PC-3 (cell line): Measurements from ENCODE around the gene SPTLC3. TPM values are rescaled to one million over a fixed set of nuclear protein-coding genes. Genes with fewer than 3 reads are reported as not detected.

Experiments used
- ATAC-seq: fragments of 200-7000 bp; cut with Tn5 transposase; 2 replicates; pipeline ENCODE4 v1.9.1; 2020; ENCODE audit warnings: mild to moderate bottlenecking, moderate library complexity
- BruUV-seq: library from RNA; stranded (reverse); fragments of 400-500 nt; replicated peaks from 2 replicates; lab custom pipeline; 2021; lab: Mats Ljungman, UMichigan
- CTCF ChIA-PET: fragments of 300-600 bp; sonication (Branson Sonifier 250); formaldehyde crosslinking; loops from one replicate; lab custom pipeline; 2022; ENCODE audit warnings: antibody characterized with exemption; lab: Charles Lee
- POLR2A ChIA-PET: fragments of 300-600 bp; sonication (Branson Sonifier 250); formaldehyde crosslinking; loops from one replicate; lab custom pipeline; 2022; ENCODE audit warnings: antibody characterized with exemption; ENCODE audit not compliant: unreplicated experiment; lab: Charles Lee
- DNase-seq: peaks from one replicate; pipeline ENCODE4 v3.0.0-alpha.2; 2015
- H2AFZ ChIP-seq: fragments of 300-600 bp; sonication (generic); 2 replicates; pipeline ENCODE4 v1.6.0; 2016; ENCODE audit warnings: antibody characterized with exemption, low read length
- H3F3A ChIP-seq: fragments of 300-600 bp; sonication (generic); one replicate; pipeline ENCODE4 v1.6.0; 2017; ENCODE audit warnings: antibody characterized with exemption, low read length, control low read depth, mild to moderate bottlenecking; ENCODE audit not compliant: unreplicated experiment
- H3K27ac ChIP-seq: fragments of 300-600 bp; sonication (generic); 2 replicates; pipeline ENCODE4 v1.5.1; 2016; ENCODE audit warnings: mild to moderate bottlenecking, low read length
- H3K27me3 ChIP-seq: fragments of 300-600 bp; sonication (generic); 2 replicates; pipeline ENCODE4 v1.6.1; 2016; ENCODE audit warnings: low read length, mixed read lengths
- H3K36me3 ChIP-seq: fragments of 300-600 bp; sonication (generic); 2 replicates; pipeline ENCODE4 v1.6.1; 2016; ENCODE audit warnings: low read depth, mixed run types, low read length, mixed read lengths
- H3K4me1 ChIP-seq: fragments of 300-600 bp; sonication (generic); 2 replicates; pipeline ENCODE4 v1.5.1; 2016; ENCODE audit warnings: low read length; ENCODE audit not compliant: insufficient read depth
- H3K4me2 ChIP-seq: fragments of 300-600 bp; sonication (generic); 2 replicates; pipeline ENCODE4 v1.6.0; 2016; ENCODE audit warnings: low read length
- H3K4me3 ChIP-seq: fragments of 300-600 bp; sonication (generic); 2 replicates; pipeline ENCODE4 v1.5.1; 2016; ENCODE audit warnings: mild to moderate bottlenecking, low read length, mixed read lengths
- H3K79me2 ChIP-seq: fragments of 300-600 bp; sonication (generic); 2 replicates; pipeline ENCODE4 v1.6.1; 2017; ENCODE audit warnings: low read length, mixed read lengths
- H3K9ac ChIP-seq: fragments of 300-600 bp; sonication (generic); 2 replicates; pipeline ENCODE4 v1.6.0; 2016; ENCODE audit warnings: mild to moderate bottlenecking, low read length
- H3K9me2 ChIP-seq: fragments of 300-600 bp; sonication (generic); replicated peaks from 2 replicates; pipeline ENCODE4 v1.6.1; 2016; ENCODE audit warnings: mixed run types, low read length, mixed read lengths
- H3K9me3 ChIP-seq: fragments of 300-600 bp; sonication (generic); 2 replicates; pipeline ENCODE4 v1.6.1; 2016; ENCODE audit warnings: low read length, mixed read lengths
- H4K20me1 ChIP-seq: fragments of 300-600 bp; sonication (generic); 2 replicates; pipeline ENCODE4 v1.6.1; 2016; ENCODE audit warnings: low read length, mixed read lengths
- EZH2 ChIP-seq: fragments of 300-600 bp; sonication (generic); IDR thresholded peaks from one replicate; pipeline ENCODE4 v1.6.1; 2017; ENCODE audit warnings: antibody characterized with exemption, mild to moderate bottlenecking, low read length; ENCODE audit not compliant: unreplicated experiment
- EZH2phosphoT487 ChIP-seq: fragments of 300-600 bp; sonication (generic); IDR thresholded peaks from 2 replicates; pipeline ENCODE4 v1.6.1; 2018; ENCODE audit warnings: mild to moderate bottlenecking, antibody characterized with exemption, low read length, borderline replicate concordance
- intact Hi-C: fragments of 100-400 bp; cut with micrococcal nuclease; formaldehyde crosslinking; loops from 2 replicates; pipeline ENCODE4 v1.9.0; 2023
- total RNA-seq: library from RNA; depleted of rRNA; stranded (reverse); fragments of >200 nt; gene quantifications from 2 replicates; pipeline ENCODE4 v1.2.3, GENCODE V29; 2014
- TF ChIP-seq, protein P1 (sequence below): fragments of 300-600 bp; sonication (generic); conservative IDR thresholded peaks from 2 replicates; pipeline ENCODE4 v1.5.1; 2017; ENCODE audit warnings: antibody characterized with exemption, low read depth, mild to moderate bottlenecking, low read length

SPTLC3 gene
- total RNA-seq, 1 experiment from 2014 or later = 16.3 TPM

DNA sequence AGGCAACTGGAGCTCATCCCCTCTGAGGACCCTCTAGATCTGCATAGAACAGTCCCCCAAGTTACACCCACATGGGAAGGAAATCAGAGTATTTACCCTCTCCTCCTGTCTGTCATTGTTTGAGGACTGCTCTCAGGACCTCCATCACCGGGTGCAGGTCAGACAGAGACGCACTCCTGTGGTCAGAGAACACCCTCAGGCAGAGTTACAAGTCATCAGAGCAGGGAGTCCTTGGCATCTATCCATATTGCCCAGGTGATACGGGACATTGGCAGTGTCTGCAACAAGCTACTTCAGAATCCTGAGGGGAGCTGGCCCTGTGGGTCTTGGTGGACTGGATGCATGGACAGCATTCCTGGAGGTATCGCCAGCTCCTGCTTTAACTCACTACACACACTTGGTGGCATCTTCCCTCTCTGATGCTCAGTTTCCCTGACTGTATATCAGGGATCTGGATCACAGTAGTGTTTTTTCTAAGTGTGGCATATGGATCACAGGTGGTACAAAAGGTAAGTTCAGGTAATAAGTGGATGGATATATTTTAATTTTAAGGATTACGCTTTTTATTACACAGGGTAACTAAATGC lies 197.2 kb downstream of the SPTLC3 start:
- Histone ChIP-seq H3K9ac (no peak overlapping the region), H3K4me3 (no peak overlapping the region), H3F3A (no peaks in the 10 kb centered on the region), H3K27me3 (peaks cover 84% of the 10 kb centered on the region), H3K4me1 (no peaks in the 10 kb centered on the region), H3K79me2 (no peaks in the 10 kb centered on the region), H3K36me3 (no peaks in the 10 kb centered on the region), H4K20me1 (no peaks in the 10 kb centered on the region), H3K4me2 (no peak overlapping the region), H3K9me3 (no peaks in the 10 kb centered on the region), H2AFZ (no peak overlapping the region), H3K9me2 (no peaks in the 10 kb centered on the region), H3K27ac (no peak overlapping the region)
- CTCF ChIA-PET = no interaction called here
- intact Hi-C loops = no loop called here
- POLR2A ChIA-PET = no interaction called here
- BruUV-seq = no TSS peak
- ATAC-seq (peak; percentile 18), DNase-seq (peak; percentile 52)
- TF ChIP-seq, protein P1, sequence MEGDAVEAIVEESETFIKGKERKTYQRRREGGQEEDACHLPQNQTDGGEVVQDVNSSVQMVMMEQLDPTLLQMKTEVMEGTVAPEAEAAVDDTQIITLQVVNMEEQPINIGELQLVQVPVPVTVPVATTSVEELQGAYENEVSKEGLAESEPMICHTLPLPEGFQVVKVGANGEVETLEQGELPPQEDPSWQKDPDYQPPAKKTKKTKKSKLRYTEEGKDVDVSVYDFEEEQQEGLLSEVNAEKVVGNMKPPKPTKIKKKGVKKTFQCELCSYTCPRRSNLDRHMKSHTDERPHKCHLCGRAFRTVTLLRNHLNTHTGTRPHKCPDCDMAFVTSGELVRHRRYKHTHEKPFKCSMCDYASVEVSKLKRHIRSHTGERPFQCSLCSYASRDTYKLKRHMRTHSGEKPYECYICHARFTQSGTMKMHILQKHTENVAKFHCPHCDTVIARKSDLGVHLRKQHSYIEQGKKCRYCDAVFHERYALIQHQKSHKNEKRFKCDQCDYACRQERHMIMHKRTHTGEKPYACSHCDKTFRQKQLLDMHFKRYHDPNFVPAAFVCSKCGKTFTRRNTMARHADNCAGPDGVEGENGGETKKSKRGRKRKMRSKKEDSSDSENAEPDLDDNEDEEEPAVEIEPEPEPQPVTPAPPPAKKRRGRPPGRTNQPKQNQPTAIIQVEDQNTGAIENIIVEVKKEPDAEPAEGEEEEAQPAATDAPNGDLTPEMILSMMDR = no peak
- TF ChIP-seq EZH2phosphoT487 = no peak
- TF ChIP-seq EZH2 = no peak

DNA sequence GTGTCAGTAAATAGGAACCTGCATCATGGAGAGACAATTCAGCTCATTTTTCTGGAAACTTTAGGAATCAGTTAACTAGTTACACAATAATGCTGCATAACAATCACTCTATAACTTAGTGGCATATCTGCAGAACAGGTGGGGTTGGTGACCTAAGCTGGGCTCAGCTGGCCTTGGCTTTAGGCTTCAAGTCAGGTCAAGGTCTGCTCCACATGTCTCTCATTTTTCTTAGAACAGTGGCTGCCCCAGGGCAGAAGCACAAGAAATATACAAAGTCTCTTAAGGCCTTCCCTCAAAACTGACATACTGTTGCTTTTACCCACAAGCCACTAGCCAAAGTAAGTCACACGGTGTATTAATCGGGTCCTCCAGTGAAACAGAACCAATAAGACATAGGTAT lies 198.2 kb downstream of the SPTLC3 start:
- Histone ChIP-seq H3K4me3 (no peak overlapping the region), H3F3A (no peaks in the 10 kb centered on the region), H3K36me3 (no peaks in the 10 kb centered on the region), H3K79me2 (no peaks in the 10 kb centered on the region), H3K9ac (no peak overlapping the region), H3K4me2 (no peak overlapping the region), H3K9me3 (no peaks in the 10 kb centered on the region), H4K20me1 (no peaks in the 10 kb centered on the region), H3K27ac (no peak overlapping the region), H2AFZ (no peak overlapping the region), H3K27me3 (peaks cover 90% of the 10 kb centered on the region), H3K9me2 (no peaks in the 10 kb centered on the region), H3K4me1 (no peaks in the 10 kb centered on the region)
- POLR2A ChIA-PET = no interaction called here
- no peak for ATAC-seq
- TF ChIP-seq EZH2 = no peak
- TF ChIP-seq, protein P1 = no peak
- TF ChIP-seq EZH2phosphoT487 = no peak
- intact Hi-C loops = no loop called here
- no TSS peak for BruUV-seq
- CTCF ChIA-PET = no interaction called here
- DNase-seq = no peak

DNA sequence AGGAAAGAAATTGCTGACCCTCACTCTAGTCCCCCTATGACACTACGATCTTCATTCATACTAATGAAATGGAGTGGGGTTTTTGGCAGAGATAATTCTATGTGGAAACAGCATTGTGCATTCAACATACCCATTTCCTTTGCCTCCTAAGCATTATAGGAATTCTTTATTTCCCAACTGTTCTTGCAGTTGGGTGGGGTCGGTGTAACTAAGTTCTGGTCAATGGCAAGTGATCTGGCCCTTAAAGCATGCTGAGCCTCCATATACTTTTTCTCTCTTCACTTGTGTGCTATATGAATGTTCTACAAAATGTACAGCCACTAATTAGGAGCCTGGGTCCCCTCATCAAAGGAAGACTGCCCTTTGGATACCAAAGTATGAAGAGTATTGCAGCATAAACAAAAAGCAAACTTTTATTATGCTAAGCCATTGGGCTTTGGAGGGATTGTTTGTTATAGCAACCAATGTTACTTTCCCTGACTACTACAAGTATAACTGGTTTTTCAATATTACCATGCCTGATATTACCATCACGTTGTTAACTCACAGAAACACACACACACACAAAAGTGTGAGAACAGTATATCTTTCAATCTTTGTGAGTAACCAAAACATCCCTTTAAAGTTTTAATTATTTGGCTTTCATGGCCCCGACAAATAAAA lies 203.3 kb downstream of the SPTLC3 start:
- Histone ChIP-seq H2AFZ (no peak overlapping the region), H3K4me1 (no peaks in the 10 kb centered on the region), H3K36me3 (no peaks in the 10 kb centered on the region), H3K27me3 (peaks cover 95% of the 10 kb centered on the region), H3K4me3 (no peak overlapping the region), H3K79me2 (no peaks in the 10 kb centered on the region), H3K9me2 (no peaks in the 10 kb centered on the region), H3K9me3 (no peaks in the 10 kb centered on the region), H3K27ac (no peak overlapping the region), H3K4me2 (no peak overlapping the region), H3F3A (no peaks in the 10 kb centered on the region), H4K20me1 (no peaks in the 10 kb centered on the region), H3K9ac (no peak overlapping the region)
- CTCF ChIA-PET = no interaction called here
- DNase-seq (no peak), ATAC-seq (no peak)
- POLR2A ChIA-PET = no interaction called here
- TF ChIP-seq, protein P1 = no peak
- TF ChIP-seq EZH2 = no peak
- no TSS peak for BruUV-seq
- intact Hi-C loops = no loop called here
